Measurements from ENCODE around the gene PARP12. TPM values are rescaled to one million over a fixed set of nuclear protein-coding genes. Genes with fewer than 3 reads are reported as not detected.

PARP12 gene
- total and polyA plus RNA-seq, 2 of the 8 experiments (the other 6 are each of a cell fraction or from before 2014, with no cell fraction given): 9.0 to 21.5 TPM

DNA sequence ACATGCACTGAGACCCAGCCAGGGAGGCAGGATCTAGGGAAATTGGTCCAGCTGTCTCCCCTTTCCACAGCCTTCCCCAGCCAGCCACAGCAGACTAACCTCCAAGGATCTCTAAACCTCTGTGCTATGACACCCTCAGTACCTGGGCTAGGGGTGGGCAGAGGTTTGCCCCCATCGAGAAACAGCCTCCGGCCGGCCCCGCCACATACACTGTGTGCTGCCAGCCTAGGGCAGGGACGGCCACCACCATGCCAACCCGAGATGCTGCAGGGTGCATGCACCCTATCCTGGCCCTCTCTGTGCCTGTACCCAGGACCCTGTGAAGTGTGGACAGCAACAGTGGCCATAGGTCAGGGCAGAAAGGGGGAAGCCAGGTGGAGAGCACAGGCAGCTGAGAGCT, 58.1 kb downstream of the PARP12 start:
- Histone ChIP-seq H3K23ac (ENCODE audit: insufficient read length) (no peak overlapping the region), H3K27ac (ENCODE audit: low read depth, low read length) (no peak overlapping the region), H3K4me3 (ENCODE audit: extremely low read depth in 1 of 4, insufficient read depth in 2 of 4, low read depth in 3 of 4, low read length in 4 of 4) (no peak overlapping the region), H3K36me3 (ENCODE audit: control insufficient read depth in 2 of 4, insufficient read depth in 4 of 4, low read length in 3 of 4) (no peaks in the 10 kb centered on the region), H3K4me1 (replicated peaks in 1 of 4; ENCODE audit: control insufficient read depth in 3 of 4, insufficient read depth in 4 of 4, low read length in 3 of 4) (no peaks in the 10 kb centered on the region; a peak in 1 of 7 replicates), H3K23me2 (ENCODE audit: low read depth, low read length) (no peaks in the 10 kb centered on the region), H4K91ac (replicated peaks; ENCODE audit: insufficient read length, low read length) (no peak overlapping the region), H3K9ac (replicated peaks in 1 of 4; ENCODE audit: extremely low read depth in 1 of 4, low read depth in 3 of 4, low read length in 3 of 4) (no peak overlapping the region), H3K79me1 (ENCODE audit: low read depth, low read length) (no peaks in the 10 kb centered on the region), H2AFZ (ENCODE audit: low read length) (no peak overlapping the region), H2BK12ac (ENCODE audit: low read depth, low read length) (no peak overlapping the region), H3K79me2 (ENCODE audit: control insufficient read depth in 1 of 2, insufficient read depth in 2 of 2, low read length in 2 of 2) (no peaks in the 10 kb centered on the region), H2BK20ac (ENCODE audit: low read length) (no peak overlapping the region), H4K20me1 (replicated peaks in 1 of 2; ENCODE audit: control insufficient read depth in 1 of 2, insufficient read depth in 2 of 2, low read length in 2 of 2) (no peaks in the 10 kb centered on the region), H2BK15ac (ENCODE audit: low read length) (no peak overlapping the region), H2BK5ac (ENCODE audit: low read depth, low read length) (no peak overlapping the region), H2BK120ac (replicated peaks; ENCODE audit: low read depth, low read length) (no peak overlapping the region), H2AK5ac (ENCODE audit: low read depth, low read length) (peak overlapping the region; percentile 58; the same call in 1 of the 2 replicates), H4K5ac (ENCODE audit: insufficient read length, low read depth, low read length) (no peak overlapping the region), H3K14ac (ENCODE audit: insufficient read length) (no peak overlapping the region), H3K27me3 (replicated peaks in 1 of 4; ENCODE audit: control insufficient read depth in 3 of 4, extremely low read depth in 1 of 4, insufficient read depth in 3 of 4, low read length in 3 of 4) (no peaks in the 10 kb centered on the region), H3K4me2 (ENCODE audit: insufficient read depth in 1 of 2, low read depth in 2 of 2, low read length in 2 of 2) (no peak overlapping the region), H4K8ac (ENCODE audit: extremely low read depth, insufficient read depth, low read length) (no peak overlapping the region; the same call in 1 of the 2 replicates), H3K9me3 (ENCODE audit: insufficient read depth in 2 of 2, low read depth in 1 of 2, low read length in 1 of 2) (no peaks in the 10 kb centered on the region), H3K4ac (replicated peaks; ENCODE audit: insufficient read length, low read depth, low read length) (no peak overlapping the region), H3K18ac (ENCODE audit: extremely low read depth, low read length) (no peak overlapping the region), H3K56ac (replicated peaks; ENCODE audit: insufficient read length, low read depth, low read length) (no peak overlapping the region)
- FAIRE-seq (no peak), DNase-seq (ENCODE audit: low read depth in 1 of 2, low spot score in 2 of 2) (no peak)
- ChIA-PET CTCF (ENCODE audit: partially characterized antibody) (interaction anchor here (0.8 to 11.1 kb wide), 28 partner anchors 11 to 504 kb away, joined by 3 to 122 read pairs (median 5); no protein-coding TSS in a partner anchor), POLR2A (ENCODE audit: partially characterized antibody) (interaction anchor here (0.7 kb wide), 1 partner anchor 367 kb away, joined by 3 read pairs; no protein-coding TSS in a partner anchor)
- WGBS, 2 experiments (ENCODE audit: extremely low coverage in 1 of 2, insufficient coverage in 1 of 2, insufficient read length in 1 of 2, insufficient replicate concordance in 2 of 2, low coverage in 1 of 2, low lambda C conversion rate in 2 of 2, missing lambda C conversion rate in 1 of 2): 92% methylated on average over 6 of the region's 6 CpGs; no CpG with 5 or more reads in 1 of the 2 experiments
- TF ChIP-seq SRF (IDR thresholded peaks at IDR 0.05; ENCODE audit: low read depth, low read length): no peak
- TF ChIP-seq CBX5 (IDR thresholded peaks at IDR 0.05; ENCODE audit: low read depth, low read length): no peak
- TF ChIP-seq ZNF274 (IDR thresholded peaks at IDR 0.05; ENCODE audit: borderline replicate concordance, extremely low read depth, low read length): no peak
- TF ChIP-seq RFX5 (IDR thresholded peaks at IDR 0.05; ENCODE audit: borderline replicate concordance, low read depth, low read length): no peak
- TF ChIP-seq HDAC6 (IDR thresholded peaks at IDR 0.05; ENCODE audit: low read depth, low read length): no peak
- TF ChIP-seq HDAC2 (IDR thresholded peaks at IDR 0.05; ENCODE audit: borderline replicate concordance in 1 of 2, low read depth in 2 of 2, low read length in 2 of 2): no peak
- no peak for TF ChIP-seq CEBPB (IDR thresholded peaks at IDR 0.05; ENCODE audit: low read depth, low read length)
- TF ChIP-seq TAF7 (optimal IDR thresholded peaks at IDR 0.05; ENCODE audit: borderline replicate concordance, low read depth, low read length): no peak
- TF ChIP-seq MAFK (IDR thresholded peaks at IDR 0.05; ENCODE audit: low read depth, low read length): no peak

Measured in H1 (cell line).